GM12864 (cell line): ENCODE data around the gene VPS13D.
A peak's percentile ranks its signal among the peaks of the same experiment; 100 is the strongest.

Experiments used
- DNase-seq: peaks from one replicate; pipeline ENCODE4 v3.0.0-alpha.2; 2011; ENCODE audit warnings: low read depth
- H3K4me3 ChIP-seq: 2 replicates; pipeline ENCODE4 v1.5.1; 2011; ENCODE audit warnings: mild to moderate bottlenecking, low read depth, low read length, control low read depth
- TF ChIP-seq, protein P1 (sequence below): IDR thresholded peaks from 2 replicates; pipeline ENCODE4 v1.5.1; 2011; ENCODE audit warnings: low read depth, mild to moderate bottlenecking, moderate library complexity, low read length, control low read depth, inconsistent platforms; ENCODE audit errors: missing control alignments

Gene VPS13D

DNA sequence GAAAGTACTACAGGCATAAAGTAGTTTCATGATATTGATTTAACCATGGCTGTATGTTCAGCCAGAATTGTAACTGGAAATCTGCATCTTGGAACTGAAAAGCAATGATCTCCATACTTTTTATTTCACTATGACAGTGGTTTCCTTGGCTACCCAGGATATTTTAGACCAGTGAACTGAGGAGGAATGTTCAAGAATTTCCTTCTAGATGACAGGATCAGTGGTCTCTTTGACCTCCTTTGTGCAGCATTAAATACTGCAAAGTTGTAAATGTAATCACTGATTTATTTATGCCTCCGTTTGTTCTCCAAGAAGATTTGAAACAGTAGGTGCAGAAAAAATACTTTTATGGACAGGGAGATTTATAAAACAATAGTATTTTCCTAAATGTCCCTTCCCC is 39.5 kb downstream of the VPS13D start:
- H3K4me3 ChIP-seq, result no peak overlapping the region
- no peak for DNase-seq
- TF ChIP-seq, protein P1, sequence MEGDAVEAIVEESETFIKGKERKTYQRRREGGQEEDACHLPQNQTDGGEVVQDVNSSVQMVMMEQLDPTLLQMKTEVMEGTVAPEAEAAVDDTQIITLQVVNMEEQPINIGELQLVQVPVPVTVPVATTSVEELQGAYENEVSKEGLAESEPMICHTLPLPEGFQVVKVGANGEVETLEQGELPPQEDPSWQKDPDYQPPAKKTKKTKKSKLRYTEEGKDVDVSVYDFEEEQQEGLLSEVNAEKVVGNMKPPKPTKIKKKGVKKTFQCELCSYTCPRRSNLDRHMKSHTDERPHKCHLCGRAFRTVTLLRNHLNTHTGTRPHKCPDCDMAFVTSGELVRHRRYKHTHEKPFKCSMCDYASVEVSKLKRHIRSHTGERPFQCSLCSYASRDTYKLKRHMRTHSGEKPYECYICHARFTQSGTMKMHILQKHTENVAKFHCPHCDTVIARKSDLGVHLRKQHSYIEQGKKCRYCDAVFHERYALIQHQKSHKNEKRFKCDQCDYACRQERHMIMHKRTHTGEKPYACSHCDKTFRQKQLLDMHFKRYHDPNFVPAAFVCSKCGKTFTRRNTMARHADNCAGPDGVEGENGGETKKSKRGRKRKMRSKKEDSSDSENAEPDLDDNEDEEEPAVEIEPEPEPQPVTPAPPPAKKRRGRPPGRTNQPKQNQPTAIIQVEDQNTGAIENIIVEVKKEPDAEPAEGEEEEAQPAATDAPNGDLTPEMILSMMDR, result no peak

DNA sequence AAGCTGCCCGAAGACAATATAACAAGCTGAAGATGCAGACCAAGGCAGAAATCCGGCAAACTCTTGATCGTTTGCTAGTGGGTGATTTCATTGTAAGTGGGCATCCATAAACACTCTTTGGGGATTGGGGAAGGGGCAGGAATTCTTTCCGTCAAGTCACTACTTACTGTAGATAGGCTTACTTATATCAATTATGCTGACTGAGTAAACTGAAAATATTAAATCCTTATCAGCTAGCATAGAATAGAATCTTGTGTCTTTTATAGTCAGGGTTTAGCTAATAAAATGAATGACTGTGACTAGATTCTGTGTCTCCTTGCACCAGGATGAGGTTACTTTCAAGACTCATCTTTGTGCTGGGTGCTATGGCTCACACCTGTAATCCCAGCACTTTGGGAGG is 41.2 kb downstream of the VPS13D start:
- TF ChIP-seq, protein P1, result no peak
- H3K4me3 ChIP-seq, result no peak overlapping the region
- DNase-seq, result no peak

DNA sequence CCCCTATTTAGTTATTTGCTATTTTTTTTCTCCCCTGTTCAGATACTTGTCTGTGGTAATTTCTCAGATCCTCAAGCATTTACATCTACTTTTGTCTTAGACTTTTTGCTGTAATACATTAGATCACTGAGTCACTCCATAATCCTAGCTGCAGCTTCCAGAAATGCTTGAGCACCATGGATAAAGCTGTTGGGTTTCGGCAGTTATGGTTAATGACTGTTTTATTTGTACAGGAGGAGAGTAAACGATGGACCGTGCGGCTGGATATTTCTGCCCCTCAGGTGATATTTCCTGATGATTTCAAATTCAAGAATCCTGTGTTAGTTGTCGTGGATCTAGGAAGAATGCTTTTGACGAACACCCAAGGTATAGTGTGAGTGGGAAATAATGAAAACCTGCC is 42.9 kb downstream of the VPS13D start:
- no peak overlapping the region for H3K4me3 ChIP-seq
- TF ChIP-seq, protein P1, result no peak
- no peak for DNase-seq

DNA sequence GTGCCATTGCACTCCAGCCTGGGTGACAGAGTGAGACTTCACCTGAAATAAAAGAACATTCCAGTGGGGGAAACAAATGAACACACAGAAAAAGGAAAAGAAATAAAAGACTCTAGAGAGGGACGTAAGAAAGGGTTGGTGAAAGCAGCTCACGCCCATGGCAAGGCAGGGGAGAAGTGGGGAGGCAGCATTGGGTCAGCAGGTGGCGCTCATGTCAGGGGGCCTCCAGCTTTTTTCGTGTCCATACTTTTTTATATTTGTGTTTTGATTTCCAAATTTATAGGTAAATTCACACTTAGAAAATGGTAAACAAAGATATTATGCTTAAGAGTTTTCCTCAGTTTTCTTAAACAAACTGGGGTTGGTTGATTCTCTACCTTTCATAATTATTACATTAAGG is 45.5 kb downstream of the VPS13D start:
- no peak for DNase-seq
- no peak overlapping the region for H3K4me3 ChIP-seq
- TF ChIP-seq, protein P1, result peak; percentile 64

DNA sequence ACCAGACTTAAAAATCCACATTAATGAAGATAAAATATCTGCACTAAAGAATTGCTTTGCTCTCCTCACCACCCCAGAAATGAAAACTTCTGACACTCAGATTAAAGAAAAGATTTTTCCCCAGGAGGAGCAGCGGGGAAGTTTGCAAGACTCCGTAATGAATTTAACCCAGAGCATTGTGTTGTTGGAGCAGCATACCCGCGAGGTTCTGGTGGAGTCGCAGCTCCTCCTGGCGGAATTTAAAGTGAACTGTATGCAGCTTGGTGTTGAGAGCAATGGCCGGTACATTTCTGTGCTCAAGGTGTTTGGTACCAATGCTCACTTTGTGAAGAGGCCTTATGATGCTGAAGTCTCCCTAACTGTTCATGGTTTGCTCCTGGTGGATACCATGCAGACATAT is 46.4 kb downstream of the VPS13D start:
- DNase-seq, result no peak
- no peak overlapping the region for H3K4me3 ChIP-seq
- TF ChIP-seq, protein P1, result no peak

DNA sequence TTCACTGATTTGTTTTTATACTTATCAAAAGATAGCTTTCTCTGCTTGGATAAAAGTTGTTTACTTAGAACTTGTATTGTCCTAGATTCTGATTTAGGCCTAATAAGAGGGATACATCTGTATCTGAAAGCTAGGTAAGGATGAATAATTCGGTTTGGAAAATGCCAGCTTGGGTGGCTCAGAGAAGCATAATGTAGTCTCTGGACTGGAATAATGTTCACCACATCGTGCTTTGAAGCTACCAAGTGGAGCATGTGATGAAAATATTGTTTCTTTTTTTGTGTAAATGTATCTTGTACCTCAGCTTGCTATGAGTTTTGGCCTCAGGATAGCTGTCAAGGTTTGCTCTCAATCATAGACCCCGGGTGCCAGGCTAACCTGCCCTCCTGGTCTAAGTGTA is 49.2 kb downstream of the VPS13D start:
- no peak for DNase-seq
- no peak overlapping the region for H3K4me3 ChIP-seq
- TF ChIP-seq, protein P1, result no peak

DNA sequence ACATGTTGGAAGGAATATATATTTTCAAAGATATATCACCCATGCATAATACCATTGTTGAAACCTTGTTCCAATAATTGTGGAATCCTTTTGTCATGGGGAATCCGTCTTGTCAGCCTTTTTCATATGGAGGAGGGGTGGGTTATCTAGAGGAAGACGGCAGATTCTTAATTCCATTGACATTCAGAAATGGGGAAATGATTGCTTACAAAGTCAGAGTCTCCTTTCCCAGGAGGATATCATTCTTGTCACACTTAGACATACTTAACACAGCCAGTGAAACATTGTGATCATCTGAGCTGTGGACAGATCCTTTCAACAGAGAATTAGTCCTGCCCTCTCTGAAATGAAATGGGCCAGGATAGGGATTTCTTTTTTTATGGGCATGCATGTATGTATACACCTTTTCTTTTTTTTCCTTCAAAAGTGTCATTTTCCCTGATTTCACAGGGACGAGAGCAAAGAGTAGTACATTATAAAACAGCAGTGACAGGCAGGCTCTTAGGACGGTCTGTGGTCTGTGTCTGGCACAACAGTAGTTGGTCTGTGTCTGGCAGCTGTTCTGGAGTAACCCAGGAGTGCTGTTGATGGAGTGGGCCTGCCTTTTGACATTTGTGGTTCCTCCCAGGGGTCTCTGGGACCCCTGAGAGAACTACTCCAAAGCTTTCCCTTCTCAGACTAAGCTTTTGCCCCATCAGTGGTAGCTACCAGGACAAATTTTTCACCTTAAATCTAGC is 50.1 kb downstream of the VPS13D start:
- H3K4me3 ChIP-seq, result no peak overlapping the region
- no peak for DNase-seq
- TF ChIP-seq, protein P1, result no peak
